Measurements from ENCODE around the gene FOXO1.

DNA sequence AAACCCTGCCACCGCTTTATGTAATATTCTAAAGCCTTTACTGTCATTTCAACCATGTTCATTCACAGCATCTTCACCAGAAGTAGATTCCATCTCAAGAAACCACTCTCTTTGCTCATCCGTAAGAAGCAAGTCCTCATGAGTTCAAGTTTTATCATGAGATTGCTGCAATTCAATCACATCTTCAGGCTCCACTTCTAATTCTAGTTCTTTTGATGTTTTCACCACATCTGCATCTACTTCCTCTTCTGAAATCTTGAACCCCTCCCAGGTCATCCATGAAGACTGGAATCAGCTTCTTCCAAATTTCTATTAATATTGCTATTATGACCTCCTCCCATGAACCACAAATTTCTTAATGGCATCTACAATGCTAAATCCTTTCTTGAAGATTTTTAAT is 83.9 kb downstream of the FOXO1 start:
- TF ChIP-seq CTCF (conservative IDR thresholded peaks at IDR 0.05) (no peak), EZH2 (IDR thresholded peaks at IDR 0.05; ENCODE audit: low read depth) (no peak)
